OCI-LY1 (cell line): ENCODE results near the gene CCL13.

Experiments
- H2AFZ ChIP-seq: fragments of 200-600 bp; sonication (generic), shearing (Covaris generic); 2 replicates; pipeline ENCODE4 v1.6.0; 2014; ENCODE audit warnings: antibody characterized with exemption, mild to moderate bottlenecking, low read length
- H3F3A ChIP-seq: fragments of 200-600 bp; sonication (generic), shearing (Covaris generic); 2 replicates; pipeline ENCODE4 v1.6.0; 2014; ENCODE audit warnings: mild to moderate bottlenecking, antibody characterized with exemption, low read length, moderate library complexity; ENCODE audit not compliant: insufficient read depth
- H3K27ac ChIP-seq: fragments of 200-600 bp; sonication (generic); 2 replicates; pipeline ENCODE4 v1.5.1; 2014; ENCODE audit warnings: low read length, mixed run types, mild to moderate bottlenecking, low read depth; ENCODE audit not compliant: poor library complexity, severe bottlenecking
- H3K27me3 ChIP-seq: fragments of 200-600 bp; sonication (generic); 2 replicates; pipeline ENCODE4 v1.6.0; 2014; ENCODE audit warnings: antibody characterized with exemption, mild to moderate bottlenecking, low read length, moderate library complexity; ENCODE audit not compliant: insufficient read depth
- H3K36me3 ChIP-seq: fragments of 200-600 bp; sonication (generic); 2 replicates; pipeline ENCODE4 v1.6.1; 2014; ENCODE audit warnings: mild to moderate bottlenecking, antibody characterized with exemption, low read length, moderate library complexity, mixed read lengths; ENCODE audit not compliant: insufficient read depth
- H3K4me1 ChIP-seq: fragments of 200-600 bp; sonication (generic); 2 replicates; pipeline ENCODE4 v1.5.1; 2014; ENCODE audit warnings: mild to moderate bottlenecking, low read length, moderate library complexity; ENCODE audit not compliant: insufficient read depth, severe bottlenecking
- H3K4me2 ChIP-seq: fragments of 200-600 bp; sonication (generic), shearing (Covaris generic); 2 replicates; pipeline ENCODE4 v1.6.1; 2014; ENCODE audit warnings: low read length
- H3K4me3 ChIP-seq: fragments of 200-600 bp; sonication (generic); 2 replicates; pipeline ENCODE4 v1.5.1; 2014; ENCODE audit warnings: low read length, low read depth, mild to moderate bottlenecking, mixed read lengths; ENCODE audit not compliant: poor library complexity, severe bottlenecking
- H3K79me2 ChIP-seq: fragments of 200-600 bp; shearing (Covaris generic); 2 replicates; pipeline ENCODE4 v1.6.1; 2016; ENCODE audit warnings: mixed run types, low read length, mixed read lengths; ENCODE audit not compliant: insufficient read depth
- H3K9ac ChIP-seq: fragments of 200-600 bp; sonication (generic), shearing (Covaris generic); 2 replicates; pipeline ENCODE4 v1.6.1; 2014; ENCODE audit warnings: mild to moderate bottlenecking, low read length, mixed read lengths
- H3K9me2 ChIP-seq: fragments of 200-600 bp; sonication (generic), shearing (Covaris generic); 2 replicates; pipeline ENCODE4 v1.6.1; 2014; ENCODE audit warnings: low read depth, mild to moderate bottlenecking, low read length, mixed read lengths
- H3K9me3 ChIP-seq: fragments of 200-600 bp; shearing (Covaris generic); 2 replicates; pipeline ENCODE4 v1.6.1; 2014; ENCODE audit warnings: low read length, mixed read lengths
- H4K20me1 ChIP-seq: fragments of 200-600 bp; sonication (generic), shearing (Covaris generic); 2 replicates; pipeline ENCODE4 v1.6.0; 2016; ENCODE audit warnings: mild to moderate bottlenecking, low read length; ENCODE audit not compliant: insufficient read depth
- CTCF ChIP-seq: fragments of 200-600 bp; sonication (generic), shearing (Covaris generic); IDR thresholded peaks from 2 replicates; pipeline ENCODE4 v1.5.1; 2017; ENCODE audit warnings: mild to moderate bottlenecking, antibody characterized with exemption, low read length, moderate library complexity, mixed read lengths
- EZH2 ChIP-seq: fragments of 200-600 bp; sonication (generic), shearing (Covaris generic); IDR thresholded peaks from 2 replicates; pipeline ENCODE4 v1.8.0; 2017; ENCODE audit warnings: borderline replicate concordance, mixed run types, mild to moderate bottlenecking, antibody characterized with exemption, low read length, moderate library complexity, mixed read lengths

Gene CCL13

GRCh38 chr17:34382621-34383124 is 26.4 kb downstream of the CCL13 start:
- Histone ChIP-seq H3K9ac (no peak overlapping the region), H2AFZ (no peak overlapping the region), H3K36me3 (no peaks in the 10 kb centered on the region), H3K9me2 (no peaks in the 10 kb centered on the region), H3K79me2 (no peaks in the 10 kb centered on the region), H3F3A (no peaks in the 10 kb centered on the region), H3K4me2 (no peak overlapping the region), H3K27ac (no peak overlapping the region), H3K4me1 (no peaks in the 10 kb centered on the region), H3K4me3 (no peak overlapping the region), H3K9me3 (no peaks in the 10 kb centered on the region), H4K20me1 (no peaks in the 10 kb centered on the region), H3K27me3 (0 out of 2 replicates have a peak, but pooled peaks cover 5% of the 10 kb centered on the region)
- TF ChIP-seq EZH2, result no peak

- Histone ChIP-seq H3F3A (no peaks in the 10 kb centered on the region), H3K36me3 (no peaks in the 10 kb centered on the region), H4K20me1 (no peaks in the 10 kb centered on the region), H3K9ac (no peak overlapping the region), H3K4me1 (no peaks in the 10 kb centered on the region), H3K4me3 (no peak overlapping the region), H3K79me2 (no peaks in the 10 kb centered on the region), H3K9me3 (no peaks in the 10 kb centered on the region), H3K9me2 (no peaks in the 10 kb centered on the region), H3K27me3 (0 out of 2 replicates have a peak, but pooled peaks cover 5% of the 10 kb centered on the region), H3K27ac (no peak overlapping the region), H3K4me2 (no peak overlapping the region), H2AFZ (no peak overlapping the region)
- TF ChIP-seq CTCF (no peak), EZH2 (no peak)
Observed at GRCh38 chr17:34383216-34383615, 26.9 kb downstream of the CCL13 start.

- Histone ChIP-seq H3K9me3 (no peaks in the 10 kb centered on the region), H3K4me1 (no peaks in the 10 kb centered on the region), H4K20me1 (no peaks in the 10 kb centered on the region), H3K36me3 (no peaks in the 10 kb centered on the region), H3K4me3 (no peak overlapping the region), H2AFZ (no peak overlapping the region), H3K27me3 (0 out of 2 replicates have a peak, but pooled peaks cover 5% of the 10 kb centered on the region), H3K79me2 (no peaks in the 10 kb centered on the region), H3K9me2 (no peaks in the 10 kb centered on the region), H3K4me2 (no peak overlapping the region), H3F3A (no peaks in the 10 kb centered on the region), H3K9ac (no peak overlapping the region), H3K27ac (no peak overlapping the region)
- no peak for TF ChIP-seq EZH2
- no peak for TF ChIP-seq CTCF
Observed at GRCh38 chr17:34384271-34384670, 28.0 kb downstream of the CCL13 start.
